ENCODE measurements around the gene PCDHA7. TPM values are rescaled to one million over a fixed set of nuclear protein-coding genes. Genes with fewer than 3 reads are reported as not detected.
"Not testable (repeated sequence)": the region's sequence is repeated elsewhere in the genome, so short reads cannot be mapped to it uniquely, and the experiment has no call there.

PCDHA7 gene
- total and polyA plus RNA-seq, 5 donors = 0.02 to 0.14 (median 0.12) TPM; not detected in 2

GRCh38 chr5:140849831-140850634 is 16.0 kb downstream of the PCDHA7 start:
- H3K9me3 ChIP-seq (ENCODE audit: control insufficient read depth, low read length); H3K4me1 ChIP-seq (ENCODE audit: control insufficient read depth, insufficient read depth, low read length); H3K4me3 ChIP-seq (ENCODE audit: low read length); ATAC-seq; intact Hi-C loops (cut with DNase I); H3K27ac ChIP-seq (ENCODE audit: low read length); H3K27me3 ChIP-seq (ENCODE audit: control insufficient read depth, insufficient read depth): not testable (repeated sequence)
- 33% methylated on average over 101 of the region's 101 CpGs for WGBS
- peak in 1 of 3 donors; percentile 42 for DNase-seq

GRCh38 chr5:140855772-140856674 is 22.0 kb downstream of the PCDHA7 start, which contains the start of gene PCDHA10:
Gene PCDHA10 (plus strand): TSS chr5:140855897. CDS start chr5:140856049, 152 bp downstream.
- H3K27me3 ChIP-seq (ENCODE audit: control insufficient read depth, insufficient read depth) = no peaks in the 10 kb centered on the region
- H3K27ac ChIP-seq (ENCODE audit: low read length) = no peak within 1 kb of the TSS
- 16% methylated on average over 44 of the region's 44 CpGs for WGBS

GRCh38 chr5:140857177-140857986 is 23.3 kb downstream of the PCDHA7 start:
- WGBS = 45% methylated on average over 94 of the region's 94 CpGs

More at GRCh38 chr5:140855772-140856674, 22.0 kb downstream of the PCDHA7 start, which contains the start of gene PCDHA10:
- Histone ChIP-seq H3K4me1 (ENCODE audit: control insufficient read depth, insufficient read depth, low read length) (no peaks in the 10 kb centered on the region), H3K9me3 (ENCODE audit: control insufficient read depth, low read length) (no peaks in the 10 kb centered on the region), H3K4me3 (ENCODE audit: low read length) (no peak within 1 kb of the TSS)
- no peak for ATAC-seq
- DNase-seq = peak in 1 of 3 donors; percentile 40
- intact Hi-C loops (cut with DNase I) = no loop called here

GRCh38 chr5:140857987-140858240 is 23.8 kb downstream of the PCDHA7 start:
- peaks cover 2% of the 10 kb centered on the region for H3K9me3 ChIP-seq (ENCODE audit: control insufficient read depth, low read length)
- no peak for ATAC-seq
- peak in 1 of 3 donors; percentile 45 for DNase-seq
- intact Hi-C loops (cut with DNase I) = no loop called here
- H3K27ac ChIP-seq (ENCODE audit: low read length) = no peak overlapping the region
- H3K4me3 ChIP-seq (ENCODE audit: low read length) = no peak overlapping the region
- H3K27me3 ChIP-seq (ENCODE audit: control insufficient read depth, insufficient read depth) = no peaks in the 10 kb centered on the region
- no peaks in the 10 kb centered on the region for H3K4me1 ChIP-seq (ENCODE audit: control insufficient read depth, insufficient read depth, low read length)
- WGBS = 53% methylated on average over 22 of the region's 22 CpGs

More at GRCh38 chr5:140857177-140857986, 23.3 kb downstream of the PCDHA7 start:
- H3K27me3 ChIP-seq (ENCODE audit: control insufficient read depth, insufficient read depth) = no peaks in the 10 kb centered on the region
- H3K4me1 ChIP-seq (ENCODE audit: control insufficient read depth, insufficient read depth, low read length) = no peaks in the 10 kb centered on the region
- H3K9me3 ChIP-seq (ENCODE audit: control insufficient read depth, low read length) = peaks cover 2% of the 10 kb centered on the region
- H3K4me3 ChIP-seq (ENCODE audit: low read length) = no peak overlapping the region
- no peak for ATAC-seq
- H3K27ac ChIP-seq (ENCODE audit: low read length) = no peak overlapping the region
- no peak for DNase-seq
- intact Hi-C loops (cut with DNase I) = no loop called here

- no peaks in the 10 kb centered on the region for H3K4me1 ChIP-seq (ENCODE audit: control insufficient read depth, insufficient read depth, low read length)
- 32% methylated on average over 76 of the region's 76 CpGs for WGBS
- intact Hi-C loops (cut with DNase I) = no loop called here
- H3K27ac ChIP-seq (ENCODE audit: low read length) = no peak overlapping the region
- ATAC-seq = no peak
- H3K9me3 ChIP-seq (ENCODE audit: control insufficient read depth, low read length) = peaks cover 2% of the 10 kb centered on the region
- no peak for DNase-seq
- no peaks in the 10 kb centered on the region for H3K27me3 ChIP-seq (ENCODE audit: control insufficient read depth, insufficient read depth)
- H3K4me3 ChIP-seq (ENCODE audit: low read length) = no peak overlapping the region
These were observed 28.6 kb downstream of the PCDHA7 start for GRCh38 chr5:140862441-140863295.

- ATAC-seq (no peak), DNase-seq (no peak)
- Histone ChIP-seq H3K9me3 (ENCODE audit: control insufficient read depth, low read length) (peaks cover 9% of the 10 kb centered on the region), H3K27ac (ENCODE audit: low read length) (no peak within 1 kb of the TSS), H3K4me3 (ENCODE audit: low read length) (no peak within 1 kb of the TSS), H3K27me3 (ENCODE audit: control insufficient read depth, insufficient read depth) (no peaks in the 10 kb centered on the region), H3K4me1 (ENCODE audit: control insufficient read depth, insufficient read depth, low read length) (no peaks in the 10 kb centered on the region)
- 13% methylated on average over 41 of the region's 41 CpGs for WGBS
- intact Hi-C loops (cut with DNase I) = no loop called here
These were observed 34.9 kb downstream of the PCDHA7 start, which contains the start of gene PCDHA11 for GRCh38 chr5:140868721-140869554. Gene PCDHA11 (plus strand): TSS chr5:140868957. CDS start chr5:140869104, 147 bp downstream.

- 42% methylated on average over 5 of the region's 5 CpGs for WGBS
These were observed 35.5 kb downstream of the PCDHA7 start for GRCh38 chr5:140869555-140869886.

GRCh38 chr5:140870221-140871201 is 36.4 kb downstream of the PCDHA7 start:
- intact Hi-C loops (cut with DNase I) = no loop called here
- Histone ChIP-seq H3K4me1 (ENCODE audit: control insufficient read depth, insufficient read depth, low read length) (no peaks in the 10 kb centered on the region), H3K27ac (ENCODE audit: low read length) (no peak overlapping the region), H3K27me3 (ENCODE audit: control insufficient read depth, insufficient read depth) (no peaks in the 10 kb centered on the region), H3K9me3 (ENCODE audit: control insufficient read depth, low read length) (peaks cover 9% of the 10 kb centered on the region), H3K4me3 (ENCODE audit: low read length) (no peak overlapping the region)
- WGBS = 35% methylated on average over 114 of the region's 114 CpGs
- DNase-seq (peak in 2 of 3 donors; percentile 35 to 43), ATAC-seq (no peak)

More at GRCh38 chr5:140869555-140869886, 35.5 kb downstream of the PCDHA7 start:
- H3K9me3 ChIP-seq (ENCODE audit: control insufficient read depth, low read length) = peaks cover 9% of the 10 kb centered on the region
- intact Hi-C loops (cut with DNase I) = no loop called here
- no peak overlapping the region for H3K27ac ChIP-seq (ENCODE audit: low read length)
- no peak overlapping the region for H3K4me3 ChIP-seq (ENCODE audit: low read length)
- H3K4me1 ChIP-seq (ENCODE audit: control insufficient read depth, insufficient read depth, low read length) = no peaks in the 10 kb centered on the region
- H3K27me3 ChIP-seq (ENCODE audit: control insufficient read depth, insufficient read depth) = no peaks in the 10 kb centered on the region
- DNase-seq (no peak), ATAC-seq (no peak)
